Measurements from ENCODE around the gene IDH3G. TPM values are rescaled to one million over a fixed set of nuclear protein-coding genes. Genes with fewer than 3 reads are reported as not detected.
"Not testable (repeated sequence)": the region's sequence is repeated elsewhere in the genome, so short reads cannot be mapped to it uniquely, and the experiment has no call there.

The IDH3G gene
- total and polyA plus RNA-seq, 2 donors (not counting 3 experiments of a cell fraction or from before 2014, with no cell fraction given): 57.7 to 116 TPM

DNA sequence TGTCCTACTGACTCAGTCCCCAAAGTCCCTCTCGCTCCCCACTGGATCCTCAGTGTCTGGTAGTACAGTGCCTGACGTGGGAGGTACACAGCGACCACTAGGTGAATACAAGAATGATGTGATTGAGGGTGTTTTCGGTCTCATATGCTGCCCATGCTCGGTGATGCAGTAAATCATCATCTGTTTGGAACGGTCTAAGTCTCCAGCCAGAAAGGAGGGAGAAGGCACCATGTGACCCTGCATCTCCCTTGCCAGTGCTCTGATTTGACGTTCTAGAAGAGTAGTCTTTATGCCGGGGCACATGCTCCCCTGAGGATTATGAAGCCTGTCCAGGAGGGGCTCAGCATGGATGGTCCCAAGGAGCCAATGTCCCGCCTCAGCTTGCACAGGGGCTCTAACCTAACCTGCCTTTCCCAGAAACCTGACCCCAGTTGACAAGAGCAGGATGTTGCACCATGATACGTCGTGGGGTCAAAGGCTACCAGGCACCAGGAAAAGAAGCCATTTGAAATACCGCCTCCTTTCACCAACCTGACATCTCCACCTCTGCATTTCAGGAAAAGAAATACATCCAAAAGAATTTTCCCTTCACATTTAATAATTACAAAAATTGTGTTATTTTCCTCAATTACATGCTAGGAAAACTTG, 43.9 kb downstream of the IDH3G start:
- ChIA-PET CTCF (no interaction called here), POLR2A (no interaction called here)
- DNase-seq (ENCODE audit: low read depth, low spot score) (no peak), FAIRE-seq (no peak)
- H3K79me2 ChIP-seq (ENCODE audit: control insufficient read depth, insufficient read depth, low read length): no peaks in the 10 kb centered on the region
- no peak overlapping the region for H3K27ac ChIP-seq (ENCODE audit: insufficient read depth, low read depth, low read length)
- TF ChIP-seq, protein P1, sequence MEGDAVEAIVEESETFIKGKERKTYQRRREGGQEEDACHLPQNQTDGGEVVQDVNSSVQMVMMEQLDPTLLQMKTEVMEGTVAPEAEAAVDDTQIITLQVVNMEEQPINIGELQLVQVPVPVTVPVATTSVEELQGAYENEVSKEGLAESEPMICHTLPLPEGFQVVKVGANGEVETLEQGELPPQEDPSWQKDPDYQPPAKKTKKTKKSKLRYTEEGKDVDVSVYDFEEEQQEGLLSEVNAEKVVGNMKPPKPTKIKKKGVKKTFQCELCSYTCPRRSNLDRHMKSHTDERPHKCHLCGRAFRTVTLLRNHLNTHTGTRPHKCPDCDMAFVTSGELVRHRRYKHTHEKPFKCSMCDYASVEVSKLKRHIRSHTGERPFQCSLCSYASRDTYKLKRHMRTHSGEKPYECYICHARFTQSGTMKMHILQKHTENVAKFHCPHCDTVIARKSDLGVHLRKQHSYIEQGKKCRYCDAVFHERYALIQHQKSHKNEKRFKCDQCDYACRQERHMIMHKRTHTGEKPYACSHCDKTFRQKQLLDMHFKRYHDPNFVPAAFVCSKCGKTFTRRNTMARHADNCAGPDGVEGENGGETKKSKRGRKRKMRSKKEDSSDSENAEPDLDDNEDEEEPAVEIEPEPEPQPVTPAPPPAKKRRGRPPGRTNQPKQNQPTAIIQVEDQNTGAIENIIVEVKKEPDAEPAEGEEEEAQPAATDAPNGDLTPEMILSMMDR (IDR thresholded peaks at IDR 0.05; ENCODE audit: extremely low read depth in 1 of 2, insufficient read depth in 1 of 2, low read depth in 1 of 2, low read length in 2 of 2): no peak
- TF ChIP-seq MYC (IDR thresholded peaks at IDR 0.05; ENCODE audit: low read depth, low read length) (no peak), JUN (IDR thresholded peaks at IDR 0.05; ENCODE audit: borderline replicate concordance, insufficient read depth, insufficient read length, low read depth) (no peak), FOS (IDR thresholded peaks at IDR 0.05; ENCODE audit: borderline replicate concordance, insufficient read depth, low read length) (no peak), EZH2 (IDR thresholded peaks at IDR 0.05; ENCODE audit: borderline replicate concordance, low read depth, low read length, severe bottlenecking) (no peak), POLR2AphosphoS5 (IDR thresholded peaks at IDR 0.05; ENCODE audit: insufficient read depth, low read depth, low read length) (no peak), POLR2A (IDR thresholded peaks at IDR 0.05; ENCODE audit: low read depth, low read length) (no peak)
- no peaks in the 10 kb centered on the region for H3K4me1 ChIP-seq (ENCODE audit: control insufficient read depth, extremely low read depth, insufficient read depth, low read length)
- no peaks in the 10 kb centered on the region for H3K36me3 ChIP-seq (ENCODE audit: control insufficient read depth in 2 of 2, extremely low read depth in 1 of 2, insufficient read depth in 2 of 2, low read length in 2 of 2)
- H4K20me1 ChIP-seq (replicated peaks; ENCODE audit: control insufficient read depth, extremely low read depth, insufficient read depth, low read length): no peaks in the 10 kb centered on the region
- no peak overlapping the region for H3K4me3 ChIP-seq (replicated peaks in 1 of 3; ENCODE audit: insufficient read depth in 1 of 3, low read depth in 1 of 3, low read length in 3 of 3)
- dilution Hi-C loops (cut with MboI; ENCODE audit: extremely low pct_ligation_motif_present, low sequenced_read_pairs): no loop called here
- no peak overlapping the region for H2AFZ ChIP-seq (ENCODE audit: low read depth, low read length)
- no peaks in the 10 kb centered on the region for H3K9me1 ChIP-seq (replicated peaks; ENCODE audit: control insufficient read depth, extremely low read depth, insufficient read depth, low read length)
- H3K9ac ChIP-seq (replicated peaks; ENCODE audit: extremely low read depth, insufficient read depth, low read length): no peak overlapping the region
- no peaks in the 10 kb centered on the region for H3K9me3 ChIP-seq (replicated peaks; ENCODE audit: control insufficient read depth, insufficient read depth, low read length)
- no peak overlapping the region for H3K4me2 ChIP-seq (ENCODE audit: insufficient read depth, low read length)
- intact Hi-C loops (cut with micrococcal nuclease): no loop called here
- BruUV-seq (replicated peaks): no TSS peak
- H3K27me3 ChIP-seq (ENCODE audit: control insufficient read depth in 2 of 2, insufficient read depth in 2 of 2, low read length in 2 of 2): no peaks in the 10 kb centered on the region

DNA sequence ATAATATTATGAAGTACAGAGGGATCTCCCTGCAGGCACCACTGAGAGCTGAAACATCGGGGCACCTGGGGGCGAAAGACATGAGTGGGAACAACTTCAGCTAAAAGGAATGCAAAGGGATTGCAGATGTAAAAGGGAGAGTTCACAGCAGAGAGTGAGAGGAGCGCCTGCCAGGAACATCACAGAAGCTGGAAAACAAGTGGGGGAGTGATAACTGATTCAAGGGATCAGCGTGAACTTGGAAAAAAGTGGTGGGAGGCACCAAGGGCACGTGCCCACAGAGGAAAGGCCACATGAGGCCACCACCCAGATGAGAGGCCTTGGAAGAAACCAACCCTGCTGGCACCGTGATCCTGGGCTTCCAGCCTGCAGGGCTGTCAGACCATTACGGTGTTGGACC, 45.2 kb downstream of the IDH3G start:
- H2AFZ ChIP-seq (ENCODE audit: low read depth, low read length); dilution Hi-C loops (cut with MboI; ENCODE audit: extremely low pct_ligation_motif_present, low sequenced_read_pairs); CTCF ChIA-PET; H3K4me1 ChIP-seq (ENCODE audit: control insufficient read depth, extremely low read depth, insufficient read depth, low read length); H3K79me2 ChIP-seq (ENCODE audit: control insufficient read depth, insufficient read depth, low read length); FAIRE-seq; H4K20me1 ChIP-seq (replicated peaks; ENCODE audit: control insufficient read depth, extremely low read depth, insufficient read depth, low read length); H3K9me3 ChIP-seq (replicated peaks; ENCODE audit: control insufficient read depth, insufficient read depth, low read length); H3K9me1 ChIP-seq (replicated peaks; ENCODE audit: control insufficient read depth, extremely low read depth, insufficient read depth, low read length); intact Hi-C loops (cut with micrococcal nuclease); H3K27ac ChIP-seq (ENCODE audit: insufficient read depth, low read depth, low read length); H3K4me2 ChIP-seq (ENCODE audit: insufficient read depth, low read length); H3K27me3 ChIP-seq (ENCODE audit: control insufficient read depth in 2 of 2, insufficient read depth in 2 of 2, low read length in 2 of 2); H3K4me3 ChIP-seq (replicated peaks in 1 of 3; ENCODE audit: insufficient read depth in 1 of 3, low read depth in 1 of 3, low read length in 3 of 3); DNase-seq (ENCODE audit: low read depth, low spot score); H3K36me3 ChIP-seq (ENCODE audit: control insufficient read depth in 2 of 2, extremely low read depth in 1 of 2, insufficient read depth in 2 of 2, low read length in 2 of 2); POLR2A ChIA-PET; BruUV-seq (replicated peaks); H3K9ac ChIP-seq (replicated peaks; ENCODE audit: extremely low read depth, insufficient read depth, low read length): not testable (repeated sequence)

DNA sequence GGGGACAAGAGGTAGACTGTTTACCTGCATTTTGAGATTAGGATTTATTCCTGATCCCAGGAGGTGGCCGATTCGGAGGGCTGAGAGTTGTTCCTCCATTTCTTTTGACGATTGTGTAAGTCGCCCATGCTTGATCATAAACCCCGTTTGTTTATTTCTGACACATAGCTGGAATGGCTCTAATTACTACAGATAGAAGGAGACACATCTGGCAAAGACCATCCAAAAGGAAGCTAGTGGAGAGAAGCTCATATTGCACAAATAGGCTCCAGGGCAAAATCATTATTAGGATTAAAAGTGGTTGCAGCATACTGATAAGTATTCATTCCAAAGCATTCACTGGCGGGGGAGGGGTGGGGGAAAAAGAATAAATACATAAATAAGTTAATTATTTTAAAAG, 47.2 kb downstream of the IDH3G start:
- H3K4me2 ChIP-seq (ENCODE audit: insufficient read depth, low read length); H3K9me1 ChIP-seq (replicated peaks; ENCODE audit: control insufficient read depth, extremely low read depth, insufficient read depth, low read length); H3K4me1 ChIP-seq (ENCODE audit: control insufficient read depth, extremely low read depth, insufficient read depth, low read length); intact Hi-C loops (cut with micrococcal nuclease); H3K9me3 ChIP-seq (replicated peaks; ENCODE audit: control insufficient read depth, insufficient read depth, low read length); H3K79me2 ChIP-seq (ENCODE audit: control insufficient read depth, insufficient read depth, low read length); dilution Hi-C loops (cut with MboI; ENCODE audit: extremely low pct_ligation_motif_present, low sequenced_read_pairs); H4K20me1 ChIP-seq (replicated peaks; ENCODE audit: control insufficient read depth, extremely low read depth, insufficient read depth, low read length); DNase-seq (ENCODE audit: low read depth, low spot score); H3K4me3 ChIP-seq (replicated peaks in 1 of 3; ENCODE audit: insufficient read depth in 1 of 3, low read depth in 1 of 3, low read length in 3 of 3); BruUV-seq (replicated peaks); H3K36me3 ChIP-seq (ENCODE audit: control insufficient read depth in 2 of 2, extremely low read depth in 1 of 2, insufficient read depth in 2 of 2, low read length in 2 of 2); H3K9ac ChIP-seq (replicated peaks; ENCODE audit: extremely low read depth, insufficient read depth, low read length); H2AFZ ChIP-seq (ENCODE audit: low read depth, low read length); FAIRE-seq; H3K27me3 ChIP-seq (ENCODE audit: control insufficient read depth in 2 of 2, insufficient read depth in 2 of 2, low read length in 2 of 2); H3K27ac ChIP-seq (ENCODE audit: insufficient read depth, low read depth, low read length); POLR2A ChIA-PET: not testable (repeated sequence)
- CTCF ChIA-PET: interaction anchor here (0.7 kb wide), 1 partner anchor 39 kb away, joined by 3 read pairs; no protein-coding TSS in a partner anchor

Data from endothelial cell of umbilical vein (primary cell).